Stimulated activated CD4-positive, alpha-beta T cell treated with anti-CD3 and anti-CD28 coated beads, Interleukin-1b, Interleukin-23, amount 100 ng/mL, for 24 hours (primary cell): Measurements from ENCODE around the gene BTBD16.

Experiments
- DNase-seq, 4 experiments: peaks; one replicate each; pipeline ENCODE4 v3.0.0-alpha.2; 2020; ENCODE audit warnings: low read depth in 4 of 4, low spot score in 1 of 4

BTBD16 gene

DNA sequence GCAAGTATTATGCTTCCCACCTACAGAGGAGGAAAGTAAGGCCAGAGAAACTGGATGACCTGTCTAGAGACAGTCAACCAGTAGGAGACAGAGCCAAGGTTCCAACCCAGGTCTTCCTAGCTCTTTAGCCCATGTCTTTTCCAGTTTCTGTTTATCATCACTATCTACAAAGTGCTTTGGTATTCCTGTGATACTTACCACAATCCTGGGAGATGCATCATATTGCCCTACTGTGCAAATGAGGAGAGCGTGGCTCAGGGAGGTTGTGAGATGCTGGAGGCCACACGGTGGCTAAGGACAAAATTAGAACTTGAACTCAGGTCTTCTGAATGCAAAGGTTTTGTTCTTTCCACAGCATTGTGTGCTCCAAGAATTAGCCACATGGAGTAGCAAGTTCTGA lies 92.2 kb downstream of the BTBD16 start:
- DNase-seq = no peak

DNA sequence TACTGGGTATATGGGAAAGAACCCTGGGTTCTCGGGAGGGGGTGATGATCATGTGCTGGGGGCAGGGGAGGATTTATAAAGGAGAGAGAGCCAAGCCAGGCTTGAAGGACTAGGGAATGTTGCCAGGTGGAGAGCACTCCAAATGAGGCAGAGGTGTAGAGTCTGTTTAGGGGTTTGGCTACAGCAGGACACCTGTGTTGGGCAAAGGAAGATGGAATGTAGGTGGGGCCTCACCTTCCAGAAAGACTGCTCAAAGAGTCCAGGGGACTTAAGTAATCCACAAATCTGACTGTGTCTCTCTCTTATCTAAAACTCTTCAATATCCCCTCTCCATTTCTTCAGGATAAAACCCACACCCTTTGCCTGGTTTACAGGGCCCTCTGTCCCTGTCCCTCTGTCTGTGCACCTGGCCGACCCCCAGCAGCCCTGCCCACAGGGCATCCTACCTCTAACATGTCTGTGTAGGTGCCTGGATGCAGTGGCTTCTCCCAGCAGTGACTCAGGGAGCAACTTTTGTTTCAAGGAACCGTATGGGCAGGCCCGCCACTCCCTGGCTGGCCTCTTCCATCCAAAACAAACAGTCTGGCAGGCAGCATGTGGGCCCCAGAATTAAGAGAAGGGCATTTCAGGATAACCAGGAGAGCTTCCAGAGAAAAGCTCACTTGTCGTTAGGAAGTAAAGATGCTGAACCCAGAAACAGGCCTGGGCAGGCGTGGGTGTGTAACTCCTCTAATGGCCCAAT lies 92.8 kb downstream of the BTBD16 start:
- DNase-seq = no peak

DNA sequence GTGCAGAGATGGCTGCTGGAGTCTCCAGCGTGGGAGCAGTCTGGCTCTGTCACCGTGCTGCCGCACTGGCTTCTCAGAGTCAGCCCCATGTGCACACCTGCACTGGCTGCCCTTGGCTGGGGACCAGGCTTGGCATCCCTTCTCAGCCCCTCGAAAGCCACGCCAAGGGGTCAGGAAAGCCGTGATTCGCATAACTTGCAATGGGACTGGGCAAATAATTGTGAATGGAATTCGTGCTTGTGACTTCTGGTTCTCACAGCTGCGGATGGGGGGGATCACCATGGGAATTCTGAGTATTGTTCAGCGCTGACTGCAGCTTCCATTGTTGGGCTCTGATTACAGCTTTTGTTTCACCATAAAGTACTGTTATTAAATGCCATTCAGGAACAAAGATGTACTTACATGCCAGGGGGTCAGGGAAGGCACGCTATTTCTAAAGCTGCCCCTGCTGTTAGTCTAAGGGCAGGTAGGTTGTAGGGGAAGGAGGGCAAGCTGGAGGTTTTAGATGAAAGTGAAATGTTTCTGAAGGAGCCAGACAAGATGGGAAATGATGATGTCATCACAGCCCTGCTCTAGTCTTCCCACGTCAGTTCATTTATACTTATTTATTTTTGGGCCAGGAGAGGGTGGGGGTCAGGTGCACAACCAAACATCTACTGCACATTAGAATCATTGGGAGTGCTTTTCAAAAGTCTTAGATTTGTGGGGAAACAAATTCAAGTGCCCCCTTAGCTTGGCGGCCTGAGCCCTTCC lies 97.6 kb downstream of the BTBD16 start:
- no peak for DNase-seq

DNA sequence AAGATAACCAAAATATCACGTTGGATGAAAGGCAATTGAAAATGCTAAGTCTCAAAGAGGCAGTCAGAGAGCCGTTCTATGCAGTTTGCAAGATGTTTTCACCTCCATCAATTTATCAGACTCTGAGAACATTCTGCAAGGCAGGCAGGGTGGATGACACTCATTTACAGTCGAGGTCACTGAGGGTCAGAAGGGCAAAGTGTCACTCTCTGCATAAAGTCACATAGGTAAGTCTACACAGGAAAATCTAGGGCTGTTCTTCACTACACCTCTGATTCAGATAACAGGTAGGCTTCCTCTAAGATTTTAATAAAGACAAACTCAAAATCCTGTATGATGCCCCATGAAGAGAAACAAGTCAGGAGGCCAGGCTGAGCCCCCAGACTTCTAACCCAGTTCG lies 102.0 kb downstream of the BTBD16 start:
- DNase-seq = no peak

DNA sequence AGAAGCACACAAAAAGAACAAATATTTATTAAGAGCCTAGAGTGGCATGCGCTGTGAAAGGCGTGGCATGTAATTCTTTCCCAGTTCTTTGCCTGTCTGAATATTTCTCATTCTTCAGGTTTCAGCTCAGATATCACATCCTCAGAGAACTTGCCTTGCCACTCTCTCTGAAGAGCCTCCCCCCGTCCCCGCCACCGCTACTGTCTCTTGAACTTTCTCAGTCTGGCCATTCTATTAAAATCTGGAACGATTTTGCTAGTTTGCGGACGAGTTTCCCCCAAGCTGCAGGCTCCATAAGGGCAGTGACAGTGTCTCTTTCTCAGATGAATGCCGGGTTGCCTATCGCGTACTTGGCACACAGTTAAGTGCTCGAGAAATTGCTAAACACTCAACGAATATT lies 102.6 kb downstream of the BTBD16 start:
- DNase-seq = no peak

DNA sequence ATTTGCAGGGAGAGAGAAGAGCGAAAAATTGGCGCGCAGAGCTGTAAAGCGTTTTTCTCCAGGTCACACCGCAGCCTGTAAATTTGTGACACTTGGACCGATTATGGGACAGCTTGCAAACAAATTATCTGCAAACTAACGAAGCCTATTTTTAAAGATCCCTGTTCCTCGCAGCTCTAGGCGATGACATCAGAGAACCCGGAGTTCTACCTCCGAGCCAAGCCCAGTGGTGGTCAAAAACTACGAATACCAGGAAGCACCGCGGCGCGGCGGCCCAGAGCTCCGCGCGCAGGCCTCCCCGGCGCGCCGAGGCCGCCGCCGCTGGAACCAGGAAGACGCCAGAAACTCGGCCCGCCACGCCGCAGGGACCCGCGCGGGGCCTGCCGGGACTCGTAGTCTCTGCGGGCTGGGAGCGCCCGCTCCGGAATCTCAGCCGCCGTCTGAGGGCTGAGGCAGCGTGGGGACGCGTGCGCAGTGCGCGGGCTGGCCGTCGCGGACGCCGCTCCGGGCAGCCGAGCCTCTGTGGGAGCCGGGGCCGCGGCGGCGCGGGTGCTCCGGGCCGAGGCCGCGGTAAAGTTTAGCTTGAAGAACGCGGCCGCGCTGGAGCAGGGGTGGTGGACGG lies 103.3 kb downstream of the BTBD16 start, which contains the start of gene PLEKHA1:
PLEKHA1 (plus strand) TSS at position 472 of the 622 bp plus-strand sequence. CDS start 18,493 bp downstream, outside the sequence.
- DNase-seq = peak; percentile 81 to 90 (median 85)

DNA sequence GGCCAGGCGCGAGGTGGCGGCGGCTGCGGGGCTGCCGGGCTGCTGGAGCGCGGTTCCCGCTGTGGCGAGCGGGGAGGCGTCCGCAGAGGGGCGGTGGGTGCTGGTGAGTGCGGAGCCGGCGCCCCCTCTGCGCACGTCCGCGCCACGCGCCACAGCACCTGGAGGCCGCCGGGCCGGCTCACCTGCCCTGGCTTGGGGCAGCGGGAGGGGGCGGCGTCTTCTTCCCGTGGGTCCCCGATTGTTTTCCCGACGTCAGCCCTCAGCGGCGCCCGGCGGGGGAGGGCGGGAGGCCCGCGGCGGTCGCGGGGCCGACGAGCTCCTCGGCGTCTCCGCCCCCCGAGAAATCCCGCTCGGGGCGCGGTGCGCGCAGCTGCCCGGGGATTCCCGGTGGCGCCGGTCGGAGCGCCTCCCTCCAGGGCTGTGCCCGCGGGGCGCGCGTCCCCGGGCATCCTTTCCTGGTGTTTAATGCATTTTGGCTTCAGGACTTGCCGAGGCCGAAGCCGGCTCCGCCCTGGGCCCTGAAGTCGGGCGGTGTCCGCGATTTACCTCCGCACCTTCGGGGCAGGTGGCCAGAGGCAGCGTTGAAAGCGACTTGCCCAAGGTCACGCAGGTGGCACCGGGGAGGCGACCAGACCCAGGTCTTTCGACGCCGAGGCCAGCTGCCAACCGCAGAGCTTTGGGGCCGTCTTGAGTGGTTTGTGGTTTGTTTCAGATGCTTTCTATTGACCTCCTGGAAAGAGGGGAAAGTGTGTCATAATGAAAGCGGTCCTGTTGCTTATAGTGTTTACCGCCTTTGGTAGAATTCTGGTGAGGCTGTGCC lies 104.0 kb downstream of the BTBD16 start:
- DNase-seq = peak; percentile 28 to 51 (median 48)

DNA sequence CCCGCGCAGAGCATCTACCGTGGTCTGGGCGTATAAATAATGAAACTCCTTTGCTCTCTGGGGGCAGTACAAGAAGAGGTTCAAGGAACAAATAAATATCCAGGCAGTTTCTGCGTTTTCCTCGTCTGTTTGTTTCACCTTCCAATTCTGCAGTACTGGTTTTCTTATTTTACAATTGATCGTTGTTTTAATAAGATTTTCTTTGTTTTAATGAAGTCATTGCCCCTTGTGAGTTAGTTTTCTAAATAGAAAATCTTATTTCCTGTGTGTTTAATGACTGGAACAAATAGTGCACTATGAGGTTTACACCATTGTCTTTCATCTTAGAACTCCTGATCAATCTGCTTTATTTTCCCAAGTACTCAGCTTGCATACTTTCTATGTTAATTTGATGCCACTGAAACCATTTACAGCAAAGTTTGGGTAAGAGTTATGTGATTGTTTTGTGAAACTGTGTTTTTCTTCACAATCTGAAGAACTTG lies 104.6 kb downstream of the BTBD16 start:
- DNase-seq = no peak

DNA sequence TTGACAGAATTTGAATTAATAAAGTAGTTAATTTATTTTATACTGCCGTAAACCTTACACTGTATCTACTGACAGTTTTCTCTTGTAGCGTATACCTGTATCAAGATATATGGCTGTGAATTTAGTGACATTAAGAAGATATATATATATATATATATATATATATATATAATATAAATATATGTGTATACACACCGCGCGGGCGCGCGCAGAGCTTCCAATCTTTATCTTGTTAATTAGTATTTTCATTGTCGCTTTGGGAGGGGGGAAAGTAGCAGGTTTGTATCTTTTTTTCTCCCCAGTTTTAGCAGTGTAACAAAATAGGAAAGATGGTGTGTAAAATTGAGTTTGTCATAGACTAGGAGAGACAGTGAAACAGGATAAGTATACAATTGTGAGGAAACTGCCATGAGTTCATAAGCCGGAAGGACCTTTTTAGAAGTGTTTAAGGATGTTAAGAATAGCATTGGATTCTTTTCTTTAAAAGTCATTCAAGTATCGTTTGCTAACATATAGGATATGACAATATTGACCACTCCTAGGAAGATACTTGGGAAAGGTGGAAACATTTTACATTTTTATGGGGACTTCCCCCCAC lies 105.4 kb downstream of the BTBD16 start:
- DNase-seq = no peak

DNA sequence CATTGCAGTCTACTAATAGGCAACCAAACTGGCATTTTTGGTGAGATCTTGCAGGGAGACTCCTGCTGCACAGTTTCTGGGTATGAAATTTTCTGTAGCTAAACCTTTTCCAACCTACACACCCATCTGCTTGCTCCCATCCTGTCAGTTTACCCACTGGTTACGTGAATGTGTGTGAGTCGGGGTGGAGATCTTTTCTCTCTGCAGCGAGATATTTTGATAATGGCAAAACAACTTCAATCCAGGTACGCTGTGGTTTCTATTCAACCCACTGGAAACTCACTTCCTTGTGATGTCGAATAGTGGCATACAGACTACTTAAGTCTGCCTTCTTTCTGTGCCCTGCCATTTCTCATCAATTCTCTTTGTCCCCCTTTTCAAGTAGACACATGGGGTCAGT lies 107.9 kb downstream of the BTBD16 start:
- no peak for DNase-seq

DNA sequence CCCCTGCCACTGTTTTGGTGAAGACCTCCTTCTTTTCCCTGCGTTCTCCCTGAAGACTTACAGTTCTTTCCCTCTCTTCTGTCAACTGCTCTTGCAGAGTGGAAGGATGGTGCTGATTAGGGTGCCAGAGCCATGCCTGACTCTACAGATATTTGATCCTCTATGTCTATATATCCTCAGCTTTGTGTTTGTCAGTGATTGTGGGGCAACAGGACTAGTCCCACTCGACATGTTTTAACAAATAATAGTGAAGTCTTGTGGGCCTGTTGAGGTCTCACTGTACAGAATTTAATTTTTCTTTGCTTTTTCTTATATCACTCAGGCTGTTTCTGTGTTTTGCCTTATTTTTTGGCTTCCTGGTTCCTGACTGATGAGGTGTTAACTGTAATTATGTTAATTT lies 108.4 kb downstream of the BTBD16 start:
- no peak for DNase-seq

DNA sequence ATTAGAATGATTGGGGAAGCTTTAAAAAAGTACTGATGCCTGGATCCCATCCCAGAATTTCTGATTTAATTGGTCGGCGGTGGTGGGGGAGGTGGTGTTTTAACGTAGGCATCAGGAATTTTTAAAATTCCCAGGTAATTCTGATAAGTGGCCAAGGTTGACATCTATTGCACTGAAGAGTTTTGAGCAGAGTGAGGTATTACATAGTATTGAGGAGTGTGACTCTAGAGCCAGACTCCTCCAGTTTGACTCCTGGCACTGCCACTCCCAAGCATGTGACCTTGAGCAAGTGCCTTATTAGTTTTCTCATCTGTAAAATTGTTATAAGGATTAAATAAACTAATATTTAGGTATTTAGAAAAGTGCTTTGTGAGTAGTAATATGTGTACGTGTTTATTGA lies 109.6 kb downstream of the BTBD16 start:
- no peak for DNase-seq

DNA sequence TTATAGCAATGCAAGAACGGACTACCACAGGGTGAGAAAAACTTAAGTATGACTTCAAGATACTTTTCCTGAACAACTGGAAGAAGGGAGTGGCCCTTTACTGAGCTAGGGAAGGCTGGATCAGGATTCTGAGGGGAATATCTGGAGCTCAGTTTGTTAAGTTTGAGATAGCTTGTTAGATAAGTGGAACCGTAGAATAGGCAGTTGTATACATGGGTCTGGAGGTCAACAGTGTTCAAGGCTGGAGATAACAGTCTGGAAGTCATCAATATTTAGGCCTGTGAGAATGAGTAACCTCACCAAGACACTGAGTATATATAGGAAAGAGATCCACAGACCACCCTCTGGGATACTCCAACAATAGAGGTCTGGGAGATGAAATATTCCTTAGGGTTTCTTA lies 110.6 kb downstream of the BTBD16 start:
- no peak for DNase-seq

DNA sequence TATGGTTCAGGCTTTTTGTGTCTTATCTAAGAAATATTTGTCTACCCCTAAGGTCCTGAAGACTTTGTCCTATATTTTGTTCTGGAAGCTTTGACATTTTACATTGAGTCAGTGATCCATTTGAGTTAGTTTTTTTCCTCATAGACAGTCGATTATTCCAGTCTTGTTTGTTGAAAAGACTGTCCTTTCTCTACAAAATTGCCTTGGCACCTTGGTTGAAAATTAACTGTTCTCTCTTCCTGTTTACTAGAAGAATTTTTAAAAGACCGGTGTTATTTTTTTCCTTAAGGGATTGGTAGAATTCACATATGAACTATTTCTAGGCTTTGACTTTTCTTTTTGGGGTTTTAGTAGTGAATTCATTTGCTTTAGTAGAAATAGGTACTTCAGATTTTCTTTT lies 115.4 kb downstream of the BTBD16 start:
- no peak for DNase-seq

DNA sequence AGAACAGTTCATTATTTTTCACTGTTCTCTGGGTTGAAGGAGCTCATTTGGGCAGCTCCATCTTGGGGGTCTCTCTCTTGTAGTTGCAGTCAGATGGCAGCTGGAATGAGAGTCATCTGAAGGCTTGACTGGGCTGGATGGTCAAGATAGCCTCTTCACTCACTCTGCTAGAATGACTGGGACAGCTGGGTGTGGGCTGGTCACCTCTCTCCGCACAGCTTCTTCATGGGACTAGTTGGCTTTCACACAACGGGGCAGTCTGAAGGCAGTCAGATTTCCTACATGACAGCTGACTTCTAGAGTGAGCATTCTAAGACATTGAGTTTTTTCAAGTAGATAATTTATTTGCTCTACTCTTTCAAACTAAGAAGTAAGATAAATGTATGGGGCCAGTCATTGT lies 116.5 kb downstream of the BTBD16 start:
- no peak for DNase-seq
